Measurements from ENCODE around the gene NRXN3. TPM values are rescaled to one million over a fixed set of nuclear protein-coding genes. Genes with fewer than 3 reads are reported as not detected.

Gene NRXN3
- total and polyA plus RNA-seq, 2 experiments from 2014 or later = 1.0 to 1.8 TPM

DNA sequence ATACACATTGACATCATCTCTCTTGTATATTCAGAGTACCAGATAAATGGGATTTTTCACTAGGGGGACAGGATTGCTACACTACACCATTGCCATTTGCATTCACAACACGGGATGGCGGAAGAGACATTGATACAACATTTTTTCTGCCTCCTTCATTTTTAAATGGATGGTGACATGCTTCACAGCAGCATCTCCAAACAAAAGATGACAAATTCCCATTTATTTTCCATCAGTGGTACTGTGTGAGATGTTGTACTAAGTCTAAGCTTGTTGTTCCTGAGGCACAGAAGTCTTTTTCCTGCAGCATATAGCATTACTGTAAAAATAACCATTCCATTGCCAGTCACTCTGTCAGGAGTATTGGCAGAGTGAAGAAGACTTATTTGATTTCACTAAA, 912.7 kb downstream of the NRXN3 start:
- H3K27ac Mint-ChIP-seq = no peak overlapping the region
- DNase-seq (ENCODE audit: low spot score) = no peak
- Histone ChIP-seq H4K20me1 (replicated peaks; ENCODE audit: insufficient read depth) (no peaks in the 10 kb centered on the region), H3K9me2 (ENCODE audit: insufficient read depth) (no peaks in the 10 kb centered on the region), H3K4me3 (no peak overlapping the region), H3K4me1 (ENCODE audit: insufficient read depth) (no peaks in the 10 kb centered on the region), H3K36me3 (ENCODE audit: insufficient read depth) (peaks cover 3% of the 10 kb centered on the region; the same call in 1 of the 2 replicates), H3K79me2 (replicated peaks; ENCODE audit: insufficient read depth) (no peaks in the 10 kb centered on the region), H3F3A (replicated peaks; ENCODE audit: low read depth) (no peaks in the 10 kb centered on the region), H2AFZ (no peak overlapping the region), H3K27ac (ENCODE audit: low read depth) (no peak overlapping the region), H3K27me3 (ENCODE audit: insufficient read depth) (no peaks in the 10 kb centered on the region), H3K4me2 (no peak overlapping the region)
- no peak for ATAC-seq
- peaks cover 5% of the 10 kb centered on the region; the same call in 1 of the 3 replicates for H3K4me1 Mint-ChIP-seq
- no peaks in the 10 kb centered on the region for H3K36me3 Mint-ChIP-seq (ENCODE audit: low read depth)
- TF ChIP-seq POLR2AphosphoS5 (IDR thresholded peaks at IDR 0.05; ENCODE audit: low read depth) (no peak), STAT1 (IDR thresholded peaks at IDR 0.05; ENCODE audit: unreplicated experiment) (no peak), ZNF331 (CRISPR knock-in tag; IDR thresholded peaks at IDR 0.05; ENCODE audit: low read depth) (no peak), EZH2phosphoT487 (IDR thresholded peaks at IDR 0.05; ENCODE audit: unreplicated experiment) (no peak)
- TF ChIP-seq, protein P1, sequence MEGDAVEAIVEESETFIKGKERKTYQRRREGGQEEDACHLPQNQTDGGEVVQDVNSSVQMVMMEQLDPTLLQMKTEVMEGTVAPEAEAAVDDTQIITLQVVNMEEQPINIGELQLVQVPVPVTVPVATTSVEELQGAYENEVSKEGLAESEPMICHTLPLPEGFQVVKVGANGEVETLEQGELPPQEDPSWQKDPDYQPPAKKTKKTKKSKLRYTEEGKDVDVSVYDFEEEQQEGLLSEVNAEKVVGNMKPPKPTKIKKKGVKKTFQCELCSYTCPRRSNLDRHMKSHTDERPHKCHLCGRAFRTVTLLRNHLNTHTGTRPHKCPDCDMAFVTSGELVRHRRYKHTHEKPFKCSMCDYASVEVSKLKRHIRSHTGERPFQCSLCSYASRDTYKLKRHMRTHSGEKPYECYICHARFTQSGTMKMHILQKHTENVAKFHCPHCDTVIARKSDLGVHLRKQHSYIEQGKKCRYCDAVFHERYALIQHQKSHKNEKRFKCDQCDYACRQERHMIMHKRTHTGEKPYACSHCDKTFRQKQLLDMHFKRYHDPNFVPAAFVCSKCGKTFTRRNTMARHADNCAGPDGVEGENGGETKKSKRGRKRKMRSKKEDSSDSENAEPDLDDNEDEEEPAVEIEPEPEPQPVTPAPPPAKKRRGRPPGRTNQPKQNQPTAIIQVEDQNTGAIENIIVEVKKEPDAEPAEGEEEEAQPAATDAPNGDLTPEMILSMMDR (conservative IDR thresholded peaks at IDR 0.05; ENCODE audit: low read depth in 2 of 2) = no peak
- TF ChIP-seq, protein P2, sequence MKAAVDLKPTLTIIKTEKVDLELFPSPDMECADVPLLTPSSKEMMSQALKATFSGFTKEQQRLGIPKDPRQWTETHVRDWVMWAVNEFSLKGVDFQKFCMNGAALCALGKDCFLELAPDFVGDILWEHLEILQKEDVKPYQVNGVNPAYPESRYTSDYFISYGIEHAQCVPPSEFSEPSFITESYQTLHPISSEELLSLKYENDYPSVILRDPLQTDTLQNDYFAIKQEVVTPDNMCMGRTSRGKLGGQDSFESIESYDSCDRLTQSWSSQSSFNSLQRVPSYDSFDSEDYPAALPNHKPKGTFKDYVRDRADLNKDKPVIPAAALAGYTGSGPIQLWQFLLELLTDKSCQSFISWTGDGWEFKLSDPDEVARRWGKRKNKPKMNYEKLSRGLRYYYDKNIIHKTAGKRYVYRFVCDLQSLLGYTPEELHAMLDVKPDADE (IDR thresholded peaks at IDR 0.05) = no peak
- TF ChIP-seq, protein P3, sequence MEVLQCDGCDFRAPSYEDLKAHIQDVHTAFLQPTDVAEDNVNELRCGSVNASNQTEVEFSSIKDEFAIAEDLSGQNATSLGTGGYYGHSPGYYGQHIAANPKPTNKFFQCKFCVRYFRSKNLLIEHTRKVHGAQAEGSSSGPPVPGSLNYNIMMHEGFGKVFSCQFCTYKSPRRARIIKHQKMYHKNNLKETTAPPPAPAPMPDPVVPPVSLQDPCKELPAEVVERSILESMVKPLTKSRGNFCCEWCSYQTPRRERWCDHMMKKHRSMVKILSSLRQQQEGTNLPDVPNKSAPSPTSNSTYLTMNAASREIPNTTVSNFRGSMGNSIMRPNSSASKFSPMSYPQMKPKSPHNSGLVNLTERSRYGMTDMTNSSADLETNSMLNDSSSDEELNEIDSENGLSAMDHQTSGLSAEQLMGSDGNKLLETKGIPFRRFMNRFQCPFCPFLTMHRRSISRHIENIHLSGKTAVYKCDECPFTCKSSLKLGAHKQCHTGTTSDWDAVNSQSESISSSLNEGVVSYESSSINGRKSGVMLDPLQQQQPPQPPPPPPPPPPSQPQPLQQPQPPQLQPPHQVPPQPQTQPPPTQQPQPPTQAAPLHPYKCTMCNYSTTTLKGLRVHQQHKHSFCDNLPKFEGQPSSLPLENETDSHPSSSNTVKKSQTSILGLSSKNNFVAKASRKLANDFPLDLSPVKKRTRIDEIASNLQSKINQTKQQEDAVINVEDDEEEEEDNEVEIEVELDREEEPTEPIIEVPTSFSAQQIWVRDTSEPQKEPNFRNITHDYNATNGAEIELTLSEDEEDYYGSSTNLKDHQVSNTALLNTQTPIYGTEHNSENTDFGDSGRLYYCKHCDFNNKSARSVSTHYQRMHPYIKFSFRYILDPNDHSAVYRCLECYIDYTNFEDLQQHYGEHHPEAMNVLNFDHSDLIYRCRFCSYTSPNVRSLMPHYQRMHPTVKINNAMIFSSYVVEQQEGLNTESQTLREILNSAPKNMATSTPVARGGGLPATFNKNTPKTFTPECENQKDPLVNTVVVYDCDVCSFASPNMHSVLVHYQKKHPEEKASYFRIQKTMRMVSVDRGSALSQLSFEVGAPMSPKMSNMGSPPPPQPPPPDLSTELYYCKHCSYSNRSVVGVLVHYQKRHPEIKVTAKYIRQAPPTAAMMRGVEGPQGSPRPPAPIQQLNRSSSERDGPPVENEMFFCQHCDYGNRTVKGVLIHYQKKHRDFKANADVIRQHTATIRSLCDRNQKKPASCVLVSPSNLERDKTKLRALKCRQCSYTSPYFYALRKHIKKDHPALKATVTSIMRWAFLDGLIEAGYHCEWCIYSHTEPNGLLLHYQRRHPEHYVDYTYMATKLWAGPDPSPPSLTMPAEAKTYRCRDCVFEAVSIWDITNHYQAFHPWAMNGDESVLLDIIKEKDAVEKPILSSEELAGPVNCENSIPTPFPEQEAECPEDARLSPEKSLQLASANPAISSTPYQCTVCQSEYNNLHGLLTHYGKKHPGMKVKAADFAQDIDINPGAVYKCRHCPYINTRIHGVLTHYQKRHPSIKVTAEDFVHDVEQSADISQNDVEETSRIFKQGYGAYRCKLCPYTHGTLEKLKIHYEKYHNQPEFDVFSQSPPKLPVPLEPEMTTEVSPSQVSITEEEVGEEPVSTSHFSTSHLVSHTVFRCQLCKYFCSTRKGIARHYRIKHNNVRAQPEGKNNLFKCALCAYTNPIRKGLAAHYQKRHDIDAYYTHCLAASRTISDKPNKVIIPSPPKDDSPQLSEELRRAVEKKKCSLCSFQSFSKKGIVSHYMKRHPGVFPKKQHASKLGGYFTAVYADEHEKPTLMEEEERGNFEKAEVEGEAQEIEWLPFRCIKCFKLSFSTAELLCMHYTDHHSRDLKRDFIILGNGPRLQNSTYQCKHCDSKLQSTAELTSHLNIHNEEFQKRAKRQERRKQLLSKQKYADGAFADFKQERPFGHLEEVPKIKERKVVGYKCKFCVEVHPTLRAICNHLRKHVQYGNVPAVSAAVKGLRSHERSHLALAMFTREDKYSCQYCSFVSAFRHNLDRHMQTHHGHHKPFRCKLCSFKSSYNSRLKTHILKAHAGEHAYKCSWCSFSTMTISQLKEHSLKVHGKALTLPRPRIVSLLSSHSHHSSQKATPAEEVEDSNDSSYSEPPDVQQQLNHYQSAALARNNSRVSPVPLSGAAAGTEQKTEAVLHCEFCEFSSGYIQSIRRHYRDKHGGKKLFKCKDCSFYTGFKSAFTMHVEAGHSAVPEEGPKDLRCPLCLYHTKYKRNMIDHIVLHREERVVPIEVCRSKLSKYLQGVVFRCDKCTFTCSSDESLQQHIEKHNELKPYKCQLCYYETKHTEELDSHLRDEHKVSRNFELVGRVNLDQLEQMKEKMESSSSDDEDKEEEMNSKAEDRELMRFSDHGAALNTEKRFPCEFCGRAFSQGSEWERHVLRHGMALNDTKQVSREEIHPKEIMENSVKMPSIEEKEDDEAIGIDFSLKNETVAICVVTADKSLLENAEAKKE (CRISPR knock-in tag; IDR thresholded peaks at IDR 0.05) = no peak
- no peaks in the 10 kb centered on the region for H3K27me3 Mint-ChIP-seq (ENCODE audit: insufficient read depth, low read depth, poor library complexity)
- no peak overlapping the region for H3K4me3 Mint-ChIP-seq
- no peaks in the 10 kb centered on the region for H3K9me3 Mint-ChIP-seq

All from GM23338 (cell line).